ENCODE results near the gene FAM53B.
A peak's percentile ranks its signal among the peaks of the same experiment; 100 is the strongest.

Gene FAM53B

GRCh38 chr10:124678557-124679240, 65.5 kb downstream of the FAM53B start:
- DNase-seq (ENCODE audit: low read depth in 2 of 2), result no peak

DNA sequence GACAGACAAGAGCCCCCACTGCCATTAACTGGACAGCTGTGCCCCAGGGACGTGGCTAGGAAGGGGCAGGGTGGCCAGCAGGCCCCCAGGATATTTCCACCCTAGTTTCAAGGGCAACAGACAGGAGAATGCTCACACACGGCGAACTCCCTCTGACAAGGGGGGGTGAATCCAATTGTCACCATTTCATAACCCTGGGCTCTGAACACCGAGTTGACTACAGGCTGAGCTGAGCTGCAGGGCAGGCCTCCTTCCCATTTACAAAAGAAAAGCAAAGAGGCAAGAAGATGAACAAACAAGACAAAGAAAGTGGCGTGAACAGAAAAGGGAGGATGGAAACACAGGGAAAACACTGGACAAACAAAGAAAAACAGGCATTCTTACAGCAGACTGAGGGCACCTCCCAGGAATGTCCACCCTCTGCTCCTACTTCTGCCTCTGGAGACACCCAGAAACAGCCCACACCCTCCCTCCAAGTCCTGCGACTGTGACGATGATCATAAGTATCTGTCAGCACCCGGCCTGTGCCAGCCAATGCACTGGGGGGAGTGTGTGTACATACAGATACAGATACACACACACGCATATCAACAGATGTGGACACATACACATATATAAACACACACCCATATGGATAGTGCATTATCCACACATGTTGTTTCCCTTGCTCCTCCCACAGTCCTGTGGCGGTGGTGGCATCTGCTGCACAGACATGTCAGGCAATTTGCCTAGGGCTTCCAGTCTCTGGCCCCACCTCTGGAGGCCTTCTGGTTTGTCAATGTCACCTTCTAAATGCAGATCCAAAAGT, 66.2 kb downstream of the FAM53B start:
- peak in 1 of 2 experiments; percentile 6 for DNase-seq (ENCODE audit: low read depth in 2 of 2)

DNA sequence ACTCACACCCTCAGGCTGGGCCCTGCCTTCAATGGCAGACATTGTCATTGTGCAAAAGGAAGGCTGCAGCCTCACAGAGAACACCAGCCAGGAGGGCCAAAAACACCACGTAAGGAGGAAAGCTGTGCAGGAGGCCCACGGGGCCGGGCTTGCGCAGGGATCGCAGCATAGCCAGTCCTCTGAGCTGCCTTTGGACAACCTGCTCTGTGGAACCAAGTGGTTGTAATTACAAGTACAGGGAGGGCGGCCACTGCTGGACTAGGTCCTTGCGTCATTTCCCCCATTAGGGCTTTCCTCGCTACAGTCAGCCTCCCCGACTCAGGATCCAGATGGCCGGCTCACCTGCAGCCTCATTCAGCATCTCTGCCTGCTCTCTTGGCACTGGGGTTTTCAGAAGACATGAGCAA, 66.9 kb downstream of the FAM53B start:
- DNase-seq (ENCODE audit: low read depth in 2 of 2), result no peak

- no peak for DNase-seq (ENCODE audit: low read depth in 2 of 2)
These were observed 67.6 kb downstream of the FAM53B start for GRCh38 chr10:124676416-124677062.

DNA sequence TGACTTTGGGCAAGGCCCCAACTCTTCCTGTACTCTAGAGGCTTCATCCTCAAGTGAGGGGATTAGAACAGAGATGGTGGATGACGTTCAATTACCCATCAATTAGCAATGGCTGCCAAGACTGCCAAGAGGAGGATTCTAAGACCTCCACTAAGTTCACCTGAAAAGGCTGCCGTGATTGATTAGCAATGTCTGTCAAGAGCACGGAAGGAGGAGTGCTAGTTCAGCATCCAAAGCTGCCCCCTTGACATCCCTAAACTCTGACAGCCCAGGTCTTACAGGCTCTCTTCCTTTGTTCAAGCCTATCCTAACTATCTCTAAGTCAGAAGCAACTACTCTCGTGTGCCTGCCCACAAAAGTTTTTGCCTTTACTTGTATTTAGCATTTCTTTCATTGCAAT, 68.4 kb downstream of the FAM53B start:
- DNase-seq (ENCODE audit: low read depth in 2 of 2), result no peak

GRCh38 chr10:124675261-124675660, 68.9 kb downstream of the FAM53B start:
- no peak for DNase-seq (ENCODE audit: low read depth in 2 of 2)

DNA sequence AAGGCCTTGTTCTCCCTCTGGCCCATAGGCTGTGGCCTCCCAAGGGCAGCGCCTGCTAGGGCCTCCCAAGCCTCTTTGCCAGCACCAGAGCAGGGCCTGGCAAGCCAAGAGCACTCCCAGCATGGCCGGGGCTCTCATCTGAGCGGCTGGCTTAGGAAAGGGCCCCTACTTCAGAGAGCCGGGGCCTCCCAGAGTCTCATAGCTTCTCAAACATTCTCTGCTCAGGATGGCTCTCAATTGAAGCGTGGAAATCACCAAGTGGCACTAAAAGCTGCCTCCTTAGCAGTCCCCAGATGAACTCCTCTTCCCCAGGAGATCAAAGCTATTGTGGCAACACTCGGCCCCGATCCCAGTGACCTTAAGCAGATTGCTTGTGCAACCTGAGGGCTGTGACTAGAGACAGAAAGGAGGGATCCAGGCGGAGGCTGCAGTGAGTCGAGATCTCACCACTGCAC, 69.4 kb downstream of the FAM53B start:
- no peak for DNase-seq (ENCODE audit: low read depth in 2 of 2)

DNA sequence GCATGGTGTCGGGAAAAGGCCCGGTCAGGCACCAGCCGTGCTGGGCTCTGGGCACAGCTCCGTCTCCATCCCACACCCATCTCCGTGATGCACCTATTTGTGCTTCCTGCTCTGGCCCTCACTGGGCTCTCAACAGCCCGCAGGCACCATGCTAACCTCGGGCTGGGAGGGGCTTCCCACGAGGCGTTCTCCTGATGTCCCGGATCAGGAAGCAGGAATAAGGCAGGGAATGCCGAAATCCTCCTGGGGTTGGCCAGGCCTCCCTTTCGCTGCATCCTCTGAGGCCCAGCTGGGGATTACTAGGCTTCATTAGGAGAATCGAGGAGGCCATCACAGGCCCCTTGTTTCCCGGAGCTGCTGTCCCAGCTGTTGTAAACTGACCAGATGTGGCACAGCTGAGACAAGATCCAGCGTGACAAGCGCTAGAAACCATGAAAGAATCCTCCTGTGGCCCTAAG, 72.0 kb downstream of the FAM53B start:
- no peak for DNase-seq (ENCODE audit: low read depth in 2 of 2)

GRCh38 chr10:124671486-124672075, 72.6 kb downstream of the FAM53B start:
- DNase-seq (ENCODE audit: low read depth in 2 of 2), result no peak

- DNase-seq (ENCODE audit: low read depth in 2 of 2), result no peak
These were observed 73.3 kb downstream of the FAM53B start for GRCh38 chr10:124670849-124671248.

GRCh38 chr10:124669824-124670654, 74.1 kb downstream of the FAM53B start:
- no peak for DNase-seq (ENCODE audit: low read depth in 2 of 2)

GRCh38 chr10:124669141-124669823, 74.9 kb downstream of the FAM53B start:
- no peak for DNase-seq (ENCODE audit: low read depth in 2 of 2)

DNA sequence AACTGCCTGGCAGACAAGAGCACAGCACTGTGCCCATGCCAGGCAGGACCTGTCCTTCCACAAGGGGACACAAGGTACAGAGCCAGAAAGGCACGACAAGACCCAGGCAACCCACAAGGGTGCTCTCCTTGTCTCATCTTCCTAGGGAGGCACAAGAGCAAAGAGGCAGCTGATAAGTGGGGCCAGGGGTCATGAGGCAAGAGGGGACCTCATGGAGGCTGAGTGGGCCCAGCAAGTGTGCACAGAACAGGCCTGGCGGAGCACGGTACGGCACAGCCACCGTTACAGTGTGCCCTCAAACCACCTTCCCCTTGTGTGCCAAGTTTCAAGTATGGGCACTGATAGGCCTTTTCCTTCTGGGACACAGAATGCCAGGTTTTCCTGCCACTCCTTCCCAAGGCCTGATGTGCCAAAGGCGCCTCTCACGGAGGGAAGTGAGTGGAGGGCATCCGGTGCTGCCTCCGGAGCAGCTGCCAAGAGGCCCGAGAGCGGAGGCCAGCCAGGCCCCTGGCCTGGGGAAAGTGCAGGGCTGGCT, 75.6 kb downstream of the FAM53B start:
- no peak for DNase-seq (ENCODE audit: low read depth in 2 of 2)

GRCh38 chr10:124667425-124668345, 76.5 kb downstream of the FAM53B start:
- DNase-seq (ENCODE audit: low read depth in 2 of 2), result no peak

DNA sequence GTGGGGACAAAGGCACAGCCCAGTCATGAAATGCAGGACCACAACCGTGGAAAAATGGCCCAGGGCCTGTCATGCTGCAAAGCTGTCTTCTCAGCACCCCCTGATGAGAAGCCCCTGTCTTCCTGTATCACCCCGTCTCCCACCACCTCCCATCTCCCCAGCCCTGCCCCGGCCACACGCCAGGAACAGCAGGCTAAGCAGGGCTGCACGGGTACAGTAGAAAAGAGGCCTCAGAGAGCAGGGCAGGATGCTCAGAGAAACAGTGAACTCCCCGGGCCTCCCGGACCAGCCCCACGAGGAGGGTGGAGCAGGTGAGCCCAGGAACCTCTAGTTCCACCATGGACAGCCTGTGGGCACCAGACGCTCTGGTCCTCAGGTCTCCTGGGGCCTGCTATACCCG, 77.7 kb downstream of the FAM53B start:
- DNase-seq (ENCODE audit: low read depth in 2 of 2), result no peak

DNA sequence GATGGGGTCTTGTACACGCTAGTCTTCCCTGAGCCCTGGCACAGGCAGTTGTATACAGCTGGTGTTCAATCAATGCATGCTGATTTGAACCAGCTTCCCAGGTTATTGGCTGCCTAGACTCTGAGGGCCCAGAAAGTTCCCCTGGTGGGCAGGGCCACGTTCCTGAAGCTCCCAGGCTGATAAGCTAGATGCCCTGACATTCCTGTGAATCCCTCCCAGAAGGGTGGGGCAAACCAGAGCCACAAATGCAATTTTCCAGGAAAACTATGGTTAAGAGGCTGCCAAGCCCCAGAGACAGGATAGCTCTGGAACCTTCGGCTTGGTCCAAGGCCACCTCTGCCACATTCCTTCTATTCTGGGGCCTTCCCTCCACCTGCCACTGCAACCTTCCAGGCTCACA, 78.2 kb downstream of the FAM53B start:
- no peak for DNase-seq (ENCODE audit: low read depth in 2 of 2)

GRCh38 chr10:124665558-124665957, 78.6 kb downstream of the FAM53B start:
- DNase-seq (ENCODE audit: low read depth in 2 of 2), result no peak

GRCh38 chr10:124665091-124665490, 79.1 kb downstream of the FAM53B start:
- DNase-seq (ENCODE audit: low read depth in 2 of 2), result no peak

- no peak for DNase-seq (ENCODE audit: low read depth in 2 of 2)
These were observed 80.3 kb downstream of the FAM53B start for GRCh38 chr10:124663766-124664360.

Measured in fibroblast of skin of left biceps (primary cell).